Activated CD8-positive, alpha-beta memory T cell treated with anti-CD3 and anti-CD28 coated beads for 4 hours (primary cell): Measurements from ENCODE around the gene ZRSR2.
A peak's percentile ranks its signal among the peaks of the same experiment; 100 is the strongest.

ENCODE experiments used
- DNase-seq, 2 donors: peaks; one replicate each; pipeline ENCODE4 v3.0.0-alpha.2; 2020; ENCODE audit warnings: low read depth in 2 of 2

ZRSR2 gene

GRCh38 chrX:15854080-15854655, 63.9 kb downstream of the ZRSR2 start:
- peak; percentile 0 to 14 for DNase-seq

GRCh38 chrX:15854712-15855567, 64.7 kb downstream of the ZRSR2 start, which contains the start of gene AP1S2:
AP1S2 (minus strand) TSS chrX:15854813; CDS start chrX:15852524, 2,289 bp downstream.
- peak; percentile 83 to 96 for DNase-seq

GRCh38 chrX:15855568-15856221, 65.4 kb downstream of the ZRSR2 start:
- no peak for DNase-seq

- DNase-seq = no peak
Observed at GRCh38 chrX:15856222-15856587, 65.9 kb downstream of the ZRSR2 start.

- DNase-seq = no peak
Observed at GRCh38 chrX:15856636-15857035, 66.4 kb downstream of the ZRSR2 start.

- no peak for DNase-seq
Observed at GRCh38 chrX:15858051-15858450, 67.8 kb downstream of the ZRSR2 start.

- DNase-seq = no peak
Observed at GRCh38 chrX:15860921-15861320, 70.6 kb downstream of the ZRSR2 start.

- no peak for DNase-seq
Observed at GRCh38 chrX:15864023-15864422, 73.7 kb downstream of the ZRSR2 start.

- no peak for DNase-seq
Observed at GRCh38 chrX:15864629-15865028, 74.3 kb downstream of the ZRSR2 start.

- DNase-seq = no peak
Observed at GRCh38 chrX:15866147-15866546, 75.9 kb downstream of the ZRSR2 start.

- DNase-seq = no peak
Observed at GRCh38 chrX:15869695-15870094, 79.4 kb downstream of the ZRSR2 start.

- DNase-seq = no peak
Observed at GRCh38 chrX:15870310-15870709, 80.0 kb downstream of the ZRSR2 start.
